ENCODE measurements around the gene RAPGEF4.

RAPGEF4 gene

DNA sequence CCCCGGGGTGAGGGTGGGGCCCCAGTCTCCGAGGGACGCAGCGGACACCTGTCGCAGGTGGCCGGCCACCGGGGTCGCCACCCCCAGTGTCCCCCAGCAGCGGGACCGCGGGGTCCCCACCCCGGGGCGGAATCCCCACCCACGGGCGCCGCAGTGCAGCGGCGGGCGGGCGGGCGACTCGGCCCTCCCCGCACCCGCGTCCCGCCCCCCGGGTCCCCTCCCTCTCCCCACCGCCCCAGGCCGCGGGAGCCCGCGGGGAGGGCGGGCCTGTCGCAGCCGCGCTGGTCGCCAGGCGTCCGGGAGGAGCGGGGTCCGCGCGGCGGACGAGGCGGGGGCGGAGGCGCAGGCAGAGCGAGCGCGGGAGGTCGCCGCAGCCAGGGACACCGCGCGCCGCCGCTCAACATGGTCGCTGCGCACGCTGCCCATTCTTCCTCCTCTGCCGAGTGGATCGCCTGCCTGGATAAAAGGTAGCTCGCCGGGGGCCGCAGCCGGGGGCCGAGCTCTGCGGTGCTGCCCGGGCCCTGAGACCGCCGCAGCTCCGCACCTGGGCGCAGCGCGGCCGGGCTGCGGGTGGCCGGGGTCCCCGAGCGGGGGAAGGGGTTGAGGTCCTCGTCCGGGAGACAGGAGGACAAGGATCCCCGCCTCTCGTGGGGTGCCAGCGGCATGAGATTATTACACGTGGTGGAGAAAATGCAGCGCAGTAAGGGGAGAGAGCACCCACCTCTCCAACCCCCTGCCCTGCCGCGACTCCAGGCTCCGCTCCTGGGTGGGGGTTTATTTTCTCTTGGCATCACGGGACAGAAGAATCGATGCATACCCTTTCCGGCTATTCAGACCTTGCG lies at the start of gene RAPGEF4:
Gene RAPGEF4 (plus strand): TSS at position 264 of the 842 bp plus-strand sequence. CDS start 139 bp downstream, at position 403.
- peak; percentile 7 for DNase-seq (ENCODE audit: low read depth)
- peak within 1 kb of the TSS; percentile 44 for H3K4me3 ChIP-seq (ENCODE audit: low read length)
- TF ChIP-seq CTCF (IDR thresholded peaks at IDR 0.05; ENCODE audit: insufficient read depth, low read depth, low read length, missing control alignments): no peak

- peak; percentile 99 for DNase-seq (ENCODE audit: low read depth)
- TF ChIP-seq CTCF (IDR thresholded peaks at IDR 0.05; ENCODE audit: insufficient read depth, low read depth, low read length, missing control alignments): no peak
- H3K4me3 ChIP-seq (ENCODE audit: low read length): no peak overlapping the region
Observed at GRCh38 chr2:172693037-172693436, 42.6 kb upstream of the RAPGEF4 start.

DNA sequence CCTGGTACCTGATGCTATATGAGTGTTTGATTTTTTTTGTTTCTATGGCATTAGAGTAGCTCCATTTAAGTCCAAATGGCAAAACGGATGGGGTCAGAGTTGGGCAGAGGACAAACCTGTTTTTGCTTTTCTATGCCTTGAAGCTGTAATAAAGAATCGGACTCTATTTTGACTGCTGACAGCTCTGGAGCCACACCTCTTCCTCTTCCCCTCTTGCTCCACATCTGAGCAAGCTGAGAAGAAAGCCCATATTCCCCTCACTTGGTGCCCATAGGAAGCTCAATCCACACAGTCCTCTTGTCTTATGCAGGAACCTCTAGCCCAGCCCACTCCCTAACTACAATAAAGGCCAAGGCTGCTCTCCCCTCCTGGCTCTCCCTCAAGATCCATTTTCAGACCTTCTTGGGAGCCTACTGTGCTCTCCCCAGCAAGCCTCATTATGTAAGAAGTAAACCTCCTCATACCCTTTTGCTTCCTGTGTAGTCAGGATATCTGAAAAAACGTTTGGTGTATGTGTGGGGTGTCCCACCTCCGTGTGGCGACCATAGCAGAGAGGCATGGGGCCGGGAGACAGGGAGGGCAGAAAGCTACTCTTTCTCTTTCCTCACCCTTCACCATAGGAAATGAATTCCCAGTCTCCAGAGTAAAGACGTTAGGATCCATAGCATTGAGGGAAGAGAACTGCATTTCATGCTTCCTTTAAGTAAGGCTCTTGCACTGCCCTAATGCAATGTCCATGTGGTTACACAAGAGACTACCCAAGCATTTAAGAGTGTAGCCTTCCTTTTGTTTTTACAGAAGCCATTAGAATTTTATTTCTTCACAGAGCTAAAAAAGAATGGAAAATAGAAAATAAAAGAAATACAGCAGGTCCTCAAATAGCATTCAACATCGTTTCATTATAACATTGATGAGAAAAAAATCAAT lies 41.9 kb upstream of the RAPGEF4 start:
- TF ChIP-seq CTCF (IDR thresholded peaks at IDR 0.05; ENCODE audit: insufficient read depth, low read depth, low read length, missing control alignments): no peak
- DNase-seq (ENCODE audit: low read depth): peak; percentile 49
- H3K4me3 ChIP-seq (ENCODE audit: low read length): no peak overlapping the region

GRCh38 chr2:172697296-172697695 lies 38.3 kb upstream of the RAPGEF4 start:
- H3K4me3 ChIP-seq (ENCODE audit: low read length): no peak overlapping the region
- TF ChIP-seq CTCF (IDR thresholded peaks at IDR 0.05; ENCODE audit: insufficient read depth, low read depth, low read length, missing control alignments): no peak
- DNase-seq (ENCODE audit: low read depth): no peak

DNA sequence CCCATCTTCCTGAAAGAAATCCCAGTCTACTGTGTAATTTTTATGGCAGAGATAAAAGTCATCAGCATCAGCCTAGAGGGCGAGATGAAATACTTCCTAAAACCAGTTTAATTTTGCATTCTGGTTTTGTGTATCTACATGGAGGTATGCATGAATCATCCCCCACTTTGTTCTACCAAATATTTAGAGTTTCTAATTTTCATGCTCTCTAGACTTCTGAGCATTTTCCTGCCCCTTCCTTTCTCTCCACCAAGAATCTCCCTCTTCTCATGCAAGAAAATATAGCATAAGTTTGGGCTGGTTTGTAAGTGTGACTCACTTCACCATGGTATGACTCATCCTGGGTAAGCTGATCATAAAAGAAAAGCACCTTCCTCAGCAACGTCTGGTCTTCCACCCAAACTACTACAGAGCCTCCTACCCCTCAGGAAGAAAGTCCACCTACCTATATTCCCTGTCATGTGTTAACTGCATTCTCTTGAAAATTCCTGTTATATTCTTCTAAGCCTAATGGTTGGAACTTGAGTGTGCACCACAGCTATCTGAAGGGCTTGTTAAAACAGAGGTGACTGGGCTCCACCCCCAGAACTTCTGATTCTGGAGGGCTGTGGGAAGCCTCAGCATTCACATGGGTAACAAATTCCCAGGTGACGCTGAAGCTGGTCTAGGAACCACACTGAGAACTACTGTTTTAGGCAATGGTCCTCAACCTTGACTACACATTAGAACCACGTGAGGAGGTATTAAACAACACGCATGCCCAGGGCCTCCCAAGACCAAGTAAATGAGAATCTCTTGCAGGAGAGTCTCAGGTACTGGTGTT lies 37.4 kb upstream of the RAPGEF4 start:
- TF ChIP-seq CTCF (IDR thresholded peaks at IDR 0.05; ENCODE audit: insufficient read depth, low read depth, low read length, missing control alignments): no peak
- peak; percentile 89 for DNase-seq (ENCODE audit: low read depth)
- no peak overlapping the region for H3K4me3 ChIP-seq (ENCODE audit: low read length)

GRCh38 chr2:172701250-172701649 lies 34.4 kb upstream of the RAPGEF4 start:
- TF ChIP-seq CTCF (IDR thresholded peaks at IDR 0.05; ENCODE audit: insufficient read depth, low read depth, low read length, missing control alignments): no peak
- H3K4me3 ChIP-seq (ENCODE audit: low read length): no peak overlapping the region
- DNase-seq (ENCODE audit: low read depth): peak; percentile 95

Data from epithelial cell of esophagus (primary cell).